H9 (cell line): ENCODE data around the gene TXLNG. TPM values are rescaled to one million over a fixed set of nuclear protein-coding genes. Genes with fewer than 3 reads are reported as not detected.

Experiments
- DNase-seq: peaks from one replicate; pipeline ENCODE4 v3.0.0-alpha.2; 2017
- H2AFZ ChIP-seq: one replicate; pipeline ENCODE4 v1.6.1; 2013; ENCODE audit warnings: mild to moderate bottlenecking, low read length, control low read depth, moderate library complexity
- H2AK5ac ChIP-seq: 2 replicates; pipeline ENCODE4 v1.6.1; 2013; ENCODE audit warnings: low read length, control low read depth, mixed read lengths; ENCODE audit not compliant: insufficient read length
- H2BK120ac ChIP-seq: one replicate; pipeline ENCODE4 v1.6.1; 2013; ENCODE audit warnings: low read depth, mild to moderate bottlenecking, low read length, control low read depth, inconsistent platforms; ENCODE audit not compliant: poor library complexity, severe bottlenecking
- H2BK12ac ChIP-seq: 2 replicates; pipeline ENCODE4 v1.6.1; 2013; ENCODE audit warnings: low read length, control low read depth, mixed read lengths, low read depth; ENCODE audit not compliant: insufficient read length
- H2BK15ac ChIP-seq: 2 replicates; pipeline ENCODE4 v1.6.1; 2013; ENCODE audit warnings: low read depth, low read length, control low read depth
- H2BK20ac ChIP-seq: one replicate; pipeline ENCODE4 v1.6.1; 2013; ENCODE audit warnings: low read depth, mild to moderate bottlenecking, low read length, control low read depth, inconsistent platforms; ENCODE audit not compliant: poor library complexity, severe bottlenecking
- H2BK5ac ChIP-seq: 2 replicates; pipeline ENCODE4 v1.6.1; 2013; ENCODE audit warnings: low read length, control low read depth, mixed read lengths; ENCODE audit not compliant: insufficient read length
- H3K14ac ChIP-seq: 2 replicates; pipeline ENCODE4 v1.6.1; 2013; ENCODE audit warnings: low read length, control low read depth; ENCODE audit not compliant: insufficient read depth
- H3K18ac ChIP-seq: 2 replicates; pipeline ENCODE4 v1.6.1; 2013; ENCODE audit warnings: low read depth, mild to moderate bottlenecking, mixed read lengths, low read length, control low read depth; ENCODE audit not compliant: insufficient read length
- H3K23ac ChIP-seq: 2 replicates; pipeline ENCODE4 v1.6.1; 2013; ENCODE audit warnings: low read length, control low read depth, mixed read lengths, low read depth; ENCODE audit not compliant: insufficient read length
- H3K23me2 ChIP-seq: 2 replicates; pipeline ENCODE4 v1.6.1; 2013; ENCODE audit warnings: low read depth, mild to moderate bottlenecking, mixed read lengths, low read length, control low read depth; ENCODE audit not compliant: insufficient read length, poor library complexity, severe bottlenecking
- H3K27ac ChIP-seq: 2 replicates; pipeline ENCODE4 v1.5.1; 2013; ENCODE audit warnings: low read length, control low read depth, mixed read lengths, low read depth; ENCODE audit not compliant: insufficient read length
- H3K27me3 ChIP-seq: 2 replicates; pipeline ENCODE4 v1.6.1; 2013; ENCODE audit warnings: low read length, control low read depth, inconsistent platforms; ENCODE audit not compliant: insufficient read depth
- H3K4ac ChIP-seq: 2 replicates; pipeline ENCODE4 v1.6.1; 2013; ENCODE audit warnings: low read depth, mild to moderate bottlenecking, control low read depth, inconsistent platforms, low read length, moderate library complexity
- H3K4me1 ChIP-seq: 2 replicates; pipeline ENCODE4 v1.6.1; 2013; ENCODE audit warnings: low read length, control low read depth, inconsistent platforms; ENCODE audit not compliant: insufficient read depth
- H3K4me2 ChIP-seq: 2 replicates; pipeline ENCODE4 v1.6.1; 2013; ENCODE audit warnings: low read length, control low read depth, mixed read lengths; ENCODE audit not compliant: insufficient read length, insufficient read depth
- H3K56ac ChIP-seq: 2 replicates; pipeline ENCODE4 v1.6.1; 2013; ENCODE audit warnings: low read depth, mild to moderate bottlenecking, mixed read lengths, low read length, control low read depth; ENCODE audit not compliant: insufficient read length
- H3K79me1 ChIP-seq: 2 replicates; pipeline ENCODE4 v1.6.1; 2013; ENCODE audit warnings: low read depth, mild to moderate bottlenecking, moderate library complexity, low read length, control low read depth, inconsistent platforms; ENCODE audit not compliant: insufficient read depth, poor library complexity, severe bottlenecking
- H3K79me2 ChIP-seq: 2 replicates; pipeline ENCODE4 v1.6.1; 2013; ENCODE audit warnings: low read length, control low read depth, inconsistent platforms; ENCODE audit not compliant: insufficient read depth
- H3K9ac ChIP-seq: 2 replicates; pipeline ENCODE4 v1.6.1; 2013; ENCODE audit warnings: low read length, control low read depth, mixed read lengths; ENCODE audit not compliant: insufficient read length; ENCODE audit errors: extremely low read depth
- H3K9me3 ChIP-seq: one replicate; pipeline ENCODE4 v1.6.1; 2013; ENCODE audit warnings: low read depth, low read length, inconsistent platforms; ENCODE audit not compliant: control insufficient read depth
- H3T11ph ChIP-seq: one replicate; pipeline ENCODE4 v1.6.1; 2013; ENCODE audit warnings: mild to moderate bottlenecking, low read length, control low read depth, inconsistent platforms
- H4K20me1 ChIP-seq: one replicate; pipeline ENCODE4 v1.6.1; 2013; ENCODE audit not compliant: control insufficient read depth, insufficient read length, insufficient read depth
- H4K5ac ChIP-seq: 2 replicates; pipeline ENCODE4 v1.6.1; 2013; ENCODE audit warnings: low read depth, mild to moderate bottlenecking, mixed read lengths, low read length, control low read depth; ENCODE audit not compliant: insufficient read length
- H4K8ac ChIP-seq: replicated peaks from 2 replicates; pipeline ENCODE4 v1.6.1; 2013; ENCODE audit warnings: low read length, control low read depth, mixed read lengths, low read depth; ENCODE audit not compliant: insufficient read length
- H4K91ac ChIP-seq: 2 replicates; pipeline ENCODE4 v1.6.1; 2013; ENCODE audit warnings: low read depth, mild to moderate bottlenecking, moderate library complexity, mixed read lengths, low read length, control low read depth; ENCODE audit not compliant: insufficient read length
- H3K27ac Mint-ChIP-seq, 3 experiments: 2 replicates in 2 of 3; 3 replicates in 1 of 3; pipeline ENCODE4 v1.8.0; 2020 to 2021; ENCODE audit warnings: mixed read lengths in 3 of 3, mild to moderate bottlenecking in 1 of 3, moderate library complexity in 1 of 3
- H3K27me3 Mint-ChIP-seq: 2 replicates; pipeline ENCODE4 v1.8.0; 2021; ENCODE audit warnings: low read depth, mild to moderate bottlenecking, moderate library complexity, mixed read lengths
- H3K36me3 Mint-ChIP-seq, 3 experiments: 2 replicates in 2 of 3; 3 replicates in 1 of 3; pipeline ENCODE4 v1.8.0; 2020 to 2021; ENCODE audit warnings: low read depth in 3 of 3, mixed read lengths in 3 of 3; ENCODE audit not compliant: insufficient read depth in 1 of 3
- H3K4me1 Mint-ChIP-seq, 2 experiments: 2 replicates each; pipeline ENCODE4 v1.8.0; 2020; ENCODE audit warnings: mixed read lengths in 2 of 2
- H3K4me3 Mint-ChIP-seq, 2 experiments: 2 replicates in 1 of 2; 3 replicates in 1 of 2; pipeline ENCODE4 v1.8.0; 2020 to 2021; ENCODE audit warnings: mild to moderate bottlenecking in 2 of 2, mixed read lengths in 2 of 2, moderate library complexity in 1 of 2
- H3K9me3 Mint-ChIP-seq, 2 experiments: 2 replicates in 1 of 2; 3 replicates in 1 of 2; pipeline ENCODE4 v1.8.0; 2020; ENCODE audit warnings: mild to moderate bottlenecking in 2 of 2, mixed read lengths in 2 of 2, moderate library complexity in 1 of 2
- CTCF ChIP-seq: fragments of 200-600 bp; sonication (generic); conservative IDR thresholded peaks from 3 replicates; pipeline ENCODE4 v1.8.0; 2021; ENCODE audit warnings: antibody characterized with exemption, mild to moderate bottlenecking
- WGBS: extraction: QIAGEN DNeasy Blood & Tissue Kit; methylation state at CpG from one replicate; pipeline ENCODE4 v1.1.7; 2013; ENCODE audit warnings: missing lambda C conversion rate, low lambda C conversion rate, mixed read lengths; ENCODE audit not compliant: insufficient read length; ENCODE audit errors: extremely low coverage; 5-methylcytosine and 5-hydroxymethylcytosine counted together
- total RNA-seq: library from RNA; stranded (reverse); gene quantifications from 2 replicates; pipeline ENCODE4 v1.2.1, GENCODE V29; 2021

TXLNG gene
- total RNA-seq, 1 experiment from 2014 or later: 90.7 TPM

- H3K14ac ChIP-seq: no peak overlapping the region
- H3K18ac ChIP-seq: no peak overlapping the region
- no peaks in the 10 kb centered on the region for H3K9me3 ChIP-seq
- H2BK120ac ChIP-seq: no peak overlapping the region
- peaks cover 49 to 58% of the 10 kb centered on the region in 2 experiments for H3K4me1 Mint-ChIP-seq
- H3T11ph ChIP-seq: no peak overlapping the region
- no peak overlapping the region for H2BK20ac ChIP-seq
- H4K8ac ChIP-seq: no peak overlapping the region
- no peaks in the 10 kb centered on the region for H3K9me3 Mint-ChIP-seq
- no peaks in the 10 kb centered on the region for H3K27me3 ChIP-seq
- H3K4me3 Mint-ChIP-seq: peak overlapping the region in 1 of 2 experiments; percentile 7; a peak in 2 of 5 replicates
- H3K4me1 ChIP-seq: peaks cover 7% of the 10 kb centered on the region; the same call in 1 of the 2 replicates
- no peak overlapping the region for H3K9ac ChIP-seq
- no peak overlapping the region for H3K4me2 ChIP-seq
- H3K56ac ChIP-seq: no peak overlapping the region
- no peak for DNase-seq
- H4K91ac ChIP-seq: no peak overlapping the region
- no peak overlapping the region for H2BK15ac ChIP-seq
- H3K79me2 ChIP-seq: no peaks in the 10 kb centered on the region
- no peak overlapping the region for H2AK5ac ChIP-seq
- no peak overlapping the region for H2AFZ ChIP-seq
- H3K4ac ChIP-seq: no peak overlapping the region
- H3K23ac ChIP-seq: no peak overlapping the region
- no peaks in the 10 kb centered on the region for H3K27me3 Mint-ChIP-seq
- no peaks in the 10 kb centered on the region for H4K20me1 ChIP-seq
- peaks cover 62 to 96% (median 73%) of the 10 kb centered on the region in 3 experiments for H3K36me3 Mint-ChIP-seq
- H2BK5ac ChIP-seq: no peak overlapping the region
- no peak overlapping the region for H4K5ac ChIP-seq
- H2BK12ac ChIP-seq: no peak overlapping the region
- H3K23me2 ChIP-seq: no peaks in the 10 kb centered on the region
- no peak for TF ChIP-seq CTCF
- no CpG with 5 or more reads among the region's 5 CpGs for WGBS
- no peaks in the 10 kb centered on the region for H3K79me1 ChIP-seq
- H3K27ac Mint-ChIP-seq: peak overlapping the region; percentile 81 to 97 (median 96); a peak in 5 of 7 replicates
- H3K27ac ChIP-seq: no peak overlapping the region
Measured at GRCh38 chrX:16839219-16839851, 53.1 kb downstream of the TXLNG start.
